Adipocyte (in vitro differentiated cells): ENCODE measurements around the gene CFAP99.
"Not testable (repeated sequence)": the region's sequence is repeated elsewhere in the genome, so short reads cannot be mapped to it uniquely, and the experiment has no call there.

ENCODE experiments used
- DNase-seq: peaks from one replicate; pipeline ENCODE4 v3.0.0-alpha.2; 2015; ENCODE audit warnings: low read depth
- H3K27me3 ChIP-seq: replicated peaks from 2 replicates; pipeline ENCODE4 v1.7.0; 2013; ENCODE audit warnings: mild to moderate bottlenecking, low read length, moderate library complexity; ENCODE audit not compliant: control insufficient read depth, insufficient read depth
- H3K36me3 ChIP-seq: 2 replicates; pipeline ENCODE4 v1.7.0; 2013; ENCODE audit warnings: low read length, mild to moderate bottlenecking, moderate library complexity; ENCODE audit not compliant: control insufficient read depth, insufficient read depth, severe bottlenecking
- H3K4me1 ChIP-seq: 2 replicates; pipeline ENCODE4 v1.7.0; 2013; ENCODE audit warnings: mild to moderate bottlenecking, low read length, moderate library complexity; ENCODE audit not compliant: control insufficient read depth, insufficient read depth
- H3K4me3 ChIP-seq: 2 replicates; pipeline ENCODE4 v1.7.0; 2013; ENCODE audit warnings: mild to moderate bottlenecking, low read length, moderate library complexity
- H3K9ac ChIP-seq: 2 replicates; pipeline ENCODE4 v1.7.0; 2013; ENCODE audit warnings: mild to moderate bottlenecking, low read length, moderate library complexity
- H3K9me3 ChIP-seq: 2 replicates; pipeline ENCODE4 v1.7.0; 2013; ENCODE audit warnings: mild to moderate bottlenecking, low read length, moderate library complexity; ENCODE audit not compliant: control insufficient read depth

Gene CFAP99

GRCh38 chr4:2424581-2424980 is 5.8 kb downstream of the CFAP99 start:
- no peak overlapping the region for H3K4me3 ChIP-seq
- no peaks in the 10 kb centered on the region for H3K9me3 ChIP-seq
- peaks cover 26% of the 10 kb centered on the region for H3K27me3 ChIP-seq
- DNase-seq: no peak
- no peak overlapping the region for H3K9ac ChIP-seq
- H3K4me1 ChIP-seq: no peaks in the 10 kb centered on the region
- no peaks in the 10 kb centered on the region for H3K36me3 ChIP-seq

GRCh38 chr4:2425386-2426068 is 6.8 kb downstream of the CFAP99 start:
- no peaks in the 10 kb centered on the region for H3K36me3 ChIP-seq
- no peaks in the 10 kb centered on the region for H3K4me1 ChIP-seq
- DNase-seq: no peak
- no peak overlapping the region for H3K4me3 ChIP-seq
- no peaks in the 10 kb centered on the region for H3K9me3 ChIP-seq
- no peak overlapping the region for H3K9ac ChIP-seq
- peaks cover 17% of the 10 kb centered on the region for H3K27me3 ChIP-seq

GRCh38 chr4:2426069-2426397 is 7.3 kb downstream of the CFAP99 start:
- Histone ChIP-seq H3K4me1 (no peaks in the 10 kb centered on the region), H3K27me3 (peaks cover 12% of the 10 kb centered on the region), H3K9me3 (no peaks in the 10 kb centered on the region), H3K4me3 (no peak overlapping the region), H3K9ac (no peak overlapping the region), H3K36me3 (no peaks in the 10 kb centered on the region)
- no peak for DNase-seq

GRCh38 chr4:2426711-2427275 is 8.0 kb downstream of the CFAP99 start:
- no peak for DNase-seq
- Histone ChIP-seq H3K9ac (no peak overlapping the region), H3K27me3 (peaks cover 8% of the 10 kb centered on the region), H3K36me3 (no peaks in the 10 kb centered on the region), H3K9me3 (no peaks in the 10 kb centered on the region), H3K4me3 (no peak overlapping the region), H3K4me1 (no peaks in the 10 kb centered on the region)

GRCh38 chr4:2427383-2428334 is 8.9 kb downstream of the CFAP99 start:
- Histone ChIP-seq H3K36me3 (no peaks in the 10 kb centered on the region), H3K4me3 (no peak overlapping the region), H3K4me1 (no peaks in the 10 kb centered on the region), H3K27me3 (no peaks in the 10 kb centered on the region), H3K9ac (no peak overlapping the region), H3K9me3 (no peaks in the 10 kb centered on the region)
- no peak for DNase-seq

- H3K36me3 ChIP-seq: no peaks in the 10 kb centered on the region
- H3K9ac ChIP-seq: no peak overlapping the region
- H3K9me3 ChIP-seq: no peaks in the 10 kb centered on the region
- DNase-seq: no peak
- H3K4me1 ChIP-seq: no peaks in the 10 kb centered on the region
- no peaks in the 10 kb centered on the region for H3K27me3 ChIP-seq
- no peak overlapping the region for H3K4me3 ChIP-seq
These were observed 9.9 kb downstream of the CFAP99 start for GRCh38 chr4:2428496-2429213.

- not testable (repeated sequence) for H3K4me1 ChIP-seq, H3K9me3 ChIP-seq, DNase-seq, H3K9ac ChIP-seq, H3K4me3 ChIP-seq, H3K27me3 ChIP-seq, H3K36me3 ChIP-seq
These were observed 11.4 kb downstream of the CFAP99 start for GRCh38 chr4:2429945-2430757.

GRCh38 chr4:2432004-2432403 is 13.2 kb downstream of the CFAP99 start:
- Histone ChIP-seq H3K9ac (no peak overlapping the region), H3K9me3 (no peaks in the 10 kb centered on the region), H3K27me3 (peaks cover 10% of the 10 kb centered on the region), H3K4me1 (no peaks in the 10 kb centered on the region), H3K4me3 (no peak overlapping the region), H3K36me3 (no peaks in the 10 kb centered on the region)
- no peak for DNase-seq

GRCh38 chr4:2432991-2433530 is 14.3 kb downstream of the CFAP99 start:
- DNase-seq: no peak
- H3K4me3 ChIP-seq: no peak overlapping the region
- peaks cover 10% of the 10 kb centered on the region for H3K27me3 ChIP-seq
- no peak overlapping the region for H3K9ac ChIP-seq
- no peaks in the 10 kb centered on the region for H3K36me3 ChIP-seq
- no peaks in the 10 kb centered on the region for H3K9me3 ChIP-seq
- no peaks in the 10 kb centered on the region for H3K4me1 ChIP-seq

- H3K9me3 ChIP-seq: no peaks in the 10 kb centered on the region
- H3K9ac ChIP-seq: no peak overlapping the region
- H3K27me3 ChIP-seq: peaks cover 10% of the 10 kb centered on the region
- H3K36me3 ChIP-seq: no peaks in the 10 kb centered on the region
- no peak for DNase-seq
- H3K4me3 ChIP-seq: no peak overlapping the region
- H3K4me1 ChIP-seq: peaks cover under 1% of the 10 kb centered on the region
These were observed 15.0 kb downstream of the CFAP99 start for GRCh38 chr4:2433609-2434350.
